SK-N-SH treated with all-trans-retinoic acid at 6 μM for 48 hours (cell line): ENCODE measurements around the gene AMIGO1.

Experiments
- ATAC-seq: fragments of 200-7000 bp; cut with Tn5 transposase; 3 replicates; pipeline ENCODE4 v1.9.1; 2020; ENCODE audit warnings: mild to moderate bottlenecking, moderate library complexity
- ARNTL ChIP-seq: fragments of 450-650 bp; formaldehyde crosslinking; IDR thresholded peaks from 2 replicates; pipeline ENCODE4 v1.5.0; 2020; ENCODE audit warnings: low read depth, mild to moderate bottlenecking, moderate library complexity, borderline replicate concordance
- BACH2 ChIP-seq: fragments of 250-450 bp; sonication (Bioruptor Pico); IDR thresholded peaks from 2 replicates; pipeline ENCODE4 v1.9.0; 2021; ENCODE audit warnings: mild to moderate bottlenecking, borderline replicate concordance
- CSDC2 ChIP-seq: fragments of 250-450 bp; sonication (Bioruptor Pico); IDR thresholded peaks from 2 replicates; pipeline ENCODE4 v1.5.0; 2020; ENCODE audit warnings: mild to moderate bottlenecking, moderate library complexity
- ESRRG ChIP-seq: fragments of 250-450 bp; sonication (Bioruptor Pico); IDR thresholded peaks from 2 replicates; pipeline ENCODE4 v1.6.1; 2021; ENCODE audit warnings: mild to moderate bottlenecking
- GLIS3 ChIP-seq: fragments of 250-450 bp; sonication (Bioruptor Pico); IDR thresholded peaks from 2 replicates; pipeline ENCODE4 v1.5.0; 2020; ENCODE audit warnings: mild to moderate bottlenecking, moderate library complexity
- ISL1 ChIP-seq: fragments of 250-450 bp; sonication (Bioruptor Pico); IDR thresholded peaks from 2 replicates; pipeline ENCODE4 v2.1.2; 2022; ENCODE audit warnings: mild to moderate bottlenecking, moderate library complexity
- OSR1 ChIP-seq: fragments of 250-450 bp; sonication (Bioruptor Pico); IDR thresholded peaks from 2 replicates; pipeline ENCODE4 v1.8.0; 2022; ENCODE audit warnings: moderate library complexity, mild to moderate bottlenecking, inconsistent platforms
- PPARA ChIP-seq: fragments of 250-450 bp; sonication (Bioruptor Pico); IDR thresholded peaks from 2 replicates; pipeline ENCODE4 v1.5.0; 2020; ENCODE audit warnings: mild to moderate bottlenecking, borderline replicate concordance
- RARB ChIP-seq: fragments of 250-450 bp; sonication (Bioruptor Pico); IDR thresholded peaks from 2 replicates; pipeline ENCODE4 v1.8.0; 2021; ENCODE audit warnings: mild to moderate bottlenecking, moderate library complexity
- TCF4 ChIP-seq: fragments of 250-450 bp; sonication (Bioruptor Pico); IDR thresholded peaks from 2 replicates; pipeline ENCODE4 v1.8.0; 2021; ENCODE audit warnings: mild to moderate bottlenecking, moderate library complexity, borderline replicate concordance
- TOX ChIP-seq: fragments of 250-450 bp; sonication (Bioruptor Pico); IDR thresholded peaks from 2 replicates; pipeline ENCODE4 v1.8.0; 2021; ENCODE audit warnings: mild to moderate bottlenecking, moderate library complexity, borderline replicate concordance
- ZC3H10 ChIP-seq: fragments of 250-450 bp; sonication (Bioruptor Pico); IDR thresholded peaks from 2 replicates; pipeline ENCODE4 v1.5.1; 2021; ENCODE audit warnings: mild to moderate bottlenecking, moderate library complexity
- ZFP3 ChIP-seq: fragments of 250-450 bp; sonication (Bioruptor Pico); IDR thresholded peaks from 2 replicates; pipeline ENCODE4 v1.5.0; 2020; ENCODE audit warnings: mild to moderate bottlenecking, moderate library complexity
- ZFP30 ChIP-seq: fragments of 450-650 bp; formaldehyde crosslinking; IDR thresholded peaks from 2 replicates; pipeline ENCODE4 v1.5.0; 2022; ENCODE audit warnings: mild to moderate bottlenecking, moderate library complexity
- ZNF565 ChIP-seq: fragments of 450-650 bp; formaldehyde crosslinking; conservative IDR thresholded peaks from 2 replicates; pipeline ENCODE4 v1.5.0; 2020; ENCODE audit warnings: low read depth, mild to moderate bottlenecking, moderate library complexity
- ZNF70 ChIP-seq: fragments of 450-650 bp; formaldehyde crosslinking; IDR thresholded peaks from 2 replicates; pipeline ENCODE4 v1.5.0; 2020; ENCODE audit warnings: mild to moderate bottlenecking, moderate library complexity
- ZNF8 ChIP-seq: fragments of 450-650 bp; formaldehyde crosslinking; IDR thresholded peaks from 2 replicates; pipeline ENCODE4 v1.5.0; 2020; ENCODE audit warnings: mild to moderate bottlenecking, moderate library complexity
- TF ChIP-seq, protein P1 (sequence below): fragments of 250-450 bp; sonication (Bioruptor Pico); IDR thresholded peaks from 2 replicates; pipeline ENCODE4 v1.8.0; 2020; ENCODE audit warnings: mild to moderate bottlenecking, moderate library complexity, borderline replicate concordance
- TF ChIP-seq, protein P2 (sequence below): fragments of 250-450 bp; sonication (Bioruptor Pico); IDR thresholded peaks from 2 replicates; pipeline ENCODE4 v1.5.1; 2021; ENCODE audit warnings: mild to moderate bottlenecking, moderate library complexity
- TF ChIP-seq, protein P3 (sequence below): fragments of 250-450 bp; sonication (Bioruptor Pico); IDR thresholded peaks from 2 replicates; pipeline ENCODE4 v1.5.0; 2020; ENCODE audit warnings: mild to moderate bottlenecking, moderate library complexity
- TF ChIP-seq, protein P4 (sequence below): fragments of 250-450 bp; sonication (Bioruptor Pico); IDR thresholded peaks from 2 replicates; pipeline ENCODE4 v1.8.0; 2021; ENCODE audit warnings: low read depth, mild to moderate bottlenecking, moderate library complexity, borderline replicate concordance
- TF ChIP-seq, protein P5 (sequence below): fragments of 250-450 bp; sonication (Bioruptor Pico); IDR thresholded peaks from 2 replicates; pipeline ENCODE4 v1.5.1; 2020; ENCODE audit warnings: low read depth, mild to moderate bottlenecking, moderate library complexity

AMIGO1 gene

DNA sequence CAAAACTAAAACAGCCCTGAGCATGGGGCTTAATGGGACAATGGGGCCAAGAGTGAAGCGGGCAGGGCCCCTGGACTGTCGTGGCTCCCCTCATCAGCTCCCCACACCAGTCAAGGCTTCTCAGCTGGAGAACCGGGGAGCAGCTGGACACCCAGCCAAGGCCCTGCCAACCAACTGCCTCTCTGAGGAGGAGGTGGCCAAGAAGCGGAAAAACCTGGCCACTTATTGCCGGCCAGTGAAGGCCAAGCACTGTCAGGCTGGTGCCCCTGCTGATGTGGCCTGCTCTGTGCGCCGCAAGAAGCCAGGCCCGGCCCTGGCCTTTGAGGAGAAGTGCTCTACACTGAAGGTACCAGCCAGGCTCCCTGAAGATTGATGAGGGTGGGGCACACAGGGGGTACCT lies 18.2 kb downstream of the AMIGO1 start:
- TF ChIP-seq, protein P1, sequence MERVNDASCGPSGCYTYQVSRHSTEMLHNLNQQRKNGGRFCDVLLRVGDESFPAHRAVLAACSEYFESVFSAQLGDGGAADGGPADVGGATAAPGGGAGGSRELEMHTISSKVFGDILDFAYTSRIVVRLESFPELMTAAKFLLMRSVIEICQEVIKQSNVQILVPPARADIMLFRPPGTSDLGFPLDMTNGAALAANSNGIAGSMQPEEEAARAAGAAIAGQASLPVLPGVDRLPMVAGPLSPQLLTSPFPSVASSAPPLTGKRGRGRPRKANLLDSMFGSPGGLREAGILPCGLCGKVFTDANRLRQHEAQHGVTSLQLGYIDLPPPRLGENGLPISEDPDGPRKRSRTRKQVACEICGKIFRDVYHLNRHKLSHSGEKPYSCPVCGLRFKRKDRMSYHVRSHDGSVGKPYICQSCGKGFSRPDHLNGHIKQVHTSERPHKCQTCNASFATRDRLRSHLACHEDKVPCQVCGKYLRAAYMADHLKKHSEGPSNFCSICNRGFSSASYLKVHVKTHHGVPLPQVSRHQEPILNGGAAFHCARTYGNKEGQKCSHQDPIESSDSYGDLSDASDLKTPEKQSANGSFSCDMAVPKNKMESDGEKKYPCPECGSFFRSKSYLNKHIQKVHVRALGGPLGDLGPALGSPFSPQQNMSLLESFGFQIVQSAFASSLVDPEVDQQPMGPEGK (CRISPR knock-in tag): no peak
- no peak for TF ChIP-seq TCF4
- TF ChIP-seq, protein P2, sequence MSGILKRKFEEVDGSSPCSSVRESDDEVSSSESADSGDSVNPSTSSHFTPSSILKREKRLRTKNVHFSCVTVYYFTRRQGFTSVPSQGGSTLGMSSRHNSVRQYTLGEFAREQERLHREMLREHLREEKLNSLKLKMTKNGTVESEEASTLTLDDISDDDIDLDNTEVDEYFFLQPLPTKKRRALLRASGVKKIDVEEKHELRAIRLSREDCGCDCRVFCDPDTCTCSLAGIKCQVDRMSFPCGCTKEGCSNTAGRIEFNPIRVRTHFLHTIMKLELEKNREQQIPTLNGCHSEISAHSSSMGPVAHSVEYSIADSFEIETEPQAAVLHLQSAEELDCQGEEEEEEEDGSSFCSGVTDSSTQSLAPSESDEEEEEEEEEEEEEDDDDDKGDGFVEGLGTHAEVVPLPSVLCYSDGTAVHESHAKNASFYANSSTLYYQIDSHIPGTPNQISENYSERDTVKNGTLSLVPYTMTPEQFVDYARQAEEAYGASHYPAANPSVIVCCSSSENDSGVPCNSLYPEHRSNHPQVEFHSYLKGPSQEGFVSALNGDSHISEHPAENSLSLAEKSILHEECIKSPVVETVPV (CRISPR knock-in tag): no peak
- TF ChIP-seq CSDC2 (CRISPR knock-in tag): no peak
- TF ChIP-seq, protein P3, sequence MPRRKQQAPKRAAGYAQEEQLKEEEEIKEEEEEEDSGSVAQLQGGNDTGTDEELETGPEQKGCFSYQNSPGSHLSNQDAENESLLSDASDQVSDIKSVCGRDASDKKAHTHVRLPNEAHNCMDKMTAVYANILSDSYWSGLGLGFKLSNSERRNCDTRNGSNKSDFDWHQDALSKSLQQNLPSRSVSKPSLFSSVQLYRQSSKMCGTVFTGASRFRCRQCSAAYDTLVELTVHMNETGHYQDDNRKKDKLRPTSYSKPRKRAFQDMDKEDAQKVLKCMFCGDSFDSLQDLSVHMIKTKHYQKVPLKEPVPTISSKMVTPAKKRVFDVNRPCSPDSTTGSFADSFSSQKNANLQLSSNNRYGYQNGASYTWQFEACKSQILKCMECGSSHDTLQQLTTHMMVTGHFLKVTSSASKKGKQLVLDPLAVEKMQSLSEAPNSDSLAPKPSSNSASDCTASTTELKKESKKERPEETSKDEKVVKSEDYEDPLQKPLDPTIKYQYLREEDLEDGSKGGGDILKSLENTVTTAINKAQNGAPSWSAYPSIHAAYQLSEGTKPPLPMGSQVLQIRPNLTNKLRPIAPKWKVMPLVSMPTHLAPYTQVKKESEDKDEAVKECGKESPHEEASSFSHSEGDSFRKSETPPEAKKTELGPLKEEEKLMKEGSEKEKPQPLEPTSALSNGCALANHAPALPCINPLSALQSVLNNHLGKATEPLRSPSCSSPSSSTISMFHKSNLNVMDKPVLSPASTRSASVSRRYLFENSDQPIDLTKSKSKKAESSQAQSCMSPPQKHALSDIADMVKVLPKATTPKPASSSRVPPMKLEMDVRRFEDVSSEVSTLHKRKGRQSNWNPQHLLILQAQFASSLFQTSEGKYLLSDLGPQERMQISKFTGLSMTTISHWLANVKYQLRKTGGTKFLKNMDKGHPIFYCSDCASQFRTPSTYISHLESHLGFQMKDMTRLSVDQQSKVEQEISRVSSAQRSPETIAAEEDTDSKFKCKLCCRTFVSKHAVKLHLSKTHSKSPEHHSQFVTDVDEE (CRISPR knock-in tag): no peak
- no peak for TF ChIP-seq ZC3H10 (CRISPR knock-in tag)
- TF ChIP-seq, protein P4, sequence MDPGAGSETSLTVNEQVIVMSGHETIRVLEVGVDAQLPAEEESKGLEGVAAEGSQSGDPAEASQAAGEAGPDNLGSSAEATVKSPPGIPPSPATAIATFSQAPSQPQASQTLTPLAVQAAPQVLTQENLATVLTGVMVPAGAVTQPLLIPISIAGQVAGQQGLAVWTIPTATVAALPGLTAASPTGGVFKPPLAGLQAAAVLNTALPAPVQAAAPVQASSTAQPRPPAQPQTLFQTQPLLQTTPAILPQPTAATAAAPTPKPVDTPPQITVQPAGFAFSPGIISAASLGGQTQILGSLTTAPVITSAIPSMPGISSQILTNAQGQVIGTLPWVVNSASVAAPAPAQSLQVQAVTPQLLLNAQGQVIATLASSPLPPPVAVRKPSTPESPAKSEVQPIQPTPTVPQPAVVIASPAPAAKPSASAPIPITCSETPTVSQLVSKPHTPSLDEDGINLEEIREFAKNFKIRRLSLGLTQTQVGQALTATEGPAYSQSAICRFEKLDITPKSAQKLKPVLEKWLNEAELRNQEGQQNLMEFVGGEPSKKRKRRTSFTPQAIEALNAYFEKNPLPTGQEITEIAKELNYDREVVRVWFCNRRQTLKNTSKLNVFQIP (CRISPR knock-in tag): no peak
- TF ChIP-seq GLIS3 (CRISPR knock-in tag): no peak
- no peak for TF ChIP-seq TOX (CRISPR knock-in tag)
- TF ChIP-seq ISL1 (CRISPR knock-in tag): no peak
- TF ChIP-seq ZNF565 (CRISPR knock-in tag): no peak
- TF ChIP-seq ZNF70 (CRISPR knock-in tag): no peak
- TF ChIP-seq ZFP3 (CRISPR knock-in tag): no peak
- no peak for TF ChIP-seq ARNTL (CRISPR knock-in tag)
- TF ChIP-seq ZFP30 (CRISPR knock-in tag): no peak
- TF ChIP-seq BACH2: no peak
- TF ChIP-seq ZNF8 (CRISPR knock-in tag): no peak
- no peak for TF ChIP-seq PPARA (CRISPR knock-in tag)
- TF ChIP-seq RARB (CRISPR knock-in tag): no peak
- no peak for TF ChIP-seq ESRRG (CRISPR knock-in tag)
- ATAC-seq: no peak

DNA sequence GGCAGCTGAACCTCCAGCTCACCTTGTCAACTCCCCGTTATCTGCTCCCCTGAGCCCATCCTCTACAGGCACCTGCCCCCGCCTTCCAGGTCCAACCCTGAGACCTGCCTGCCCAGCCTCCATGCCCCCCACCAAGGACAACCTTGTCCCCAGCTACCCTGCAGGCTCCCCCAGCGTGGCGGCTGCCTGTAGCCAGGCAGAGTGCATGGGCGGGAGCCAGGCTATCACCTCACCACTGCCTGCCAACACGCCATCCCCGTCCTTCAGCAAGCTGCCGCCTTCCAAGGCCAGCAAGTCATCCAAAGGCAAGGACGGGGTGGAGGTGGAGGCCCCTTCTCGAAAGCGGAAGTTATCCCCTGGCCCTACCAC lies 18.6 kb downstream of the AMIGO1 start:
- TF ChIP-seq, protein P2 (CRISPR knock-in tag): no peak
- no peak for TF ChIP-seq ZC3H10 (CRISPR knock-in tag)
- TF ChIP-seq ARNTL (CRISPR knock-in tag): no peak
- no peak for TF ChIP-seq TOX (CRISPR knock-in tag)
- no peak for TF ChIP-seq ISL1 (CRISPR knock-in tag)
- TF ChIP-seq RARB (CRISPR knock-in tag): no peak
- TF ChIP-seq, protein P4 (CRISPR knock-in tag): no peak
- no peak for TF ChIP-seq OSR1 (CRISPR knock-in tag)
- TF ChIP-seq BACH2: no peak
- TF ChIP-seq, protein P5, sequence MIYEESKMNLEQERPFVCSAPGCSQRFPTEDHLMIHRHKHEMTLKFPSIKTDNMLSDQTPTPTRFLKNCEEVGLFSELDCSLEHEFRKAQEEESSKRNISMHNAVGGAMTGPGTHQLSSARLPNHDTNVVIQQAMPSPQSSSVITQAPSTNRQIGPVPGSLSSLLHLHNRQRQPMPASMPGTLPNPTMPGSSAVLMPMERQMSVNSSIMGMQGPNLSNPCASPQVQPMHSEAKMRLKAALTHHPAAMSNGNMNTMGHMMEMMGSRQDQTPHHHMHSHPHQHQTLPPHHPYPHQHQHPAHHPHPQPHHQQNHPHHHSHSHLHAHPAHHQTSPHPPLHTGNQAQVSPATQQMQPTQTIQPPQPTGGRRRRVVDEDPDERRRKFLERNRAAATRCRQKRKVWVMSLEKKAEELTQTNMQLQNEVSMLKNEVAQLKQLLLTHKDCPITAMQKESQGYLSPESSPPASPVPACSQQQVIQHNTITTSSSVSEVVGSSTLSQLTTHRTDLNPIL (CRISPR knock-in tag): no peak
- no peak for TF ChIP-seq ESRRG (CRISPR knock-in tag)
- TF ChIP-seq TCF4: no peak
- ATAC-seq: no peak
